Measurements from ENCODE around the gene CAPN12. TPM values are rescaled to one million over a fixed set of nuclear protein-coding genes. Genes with fewer than 3 reads are reported as not detected.
A peak's percentile ranks its signal among the peaks of the same experiment; 100 is the strongest.

Gene CAPN12
- total and polyA plus RNA-seq, 9 donors = 0.22 to 8.0 (median 3.1) TPM

- Histone ChIP-seq H3K36me3 (peaks cover 2% of the 10 kb centered on the region), H3K9me3 (no peaks in the 10 kb centered on the region), H3K4me1 (ENCODE audit: insufficient read depth) (peaks cover 11% of the 10 kb centered on the region), H3K27me3 (no peaks in the 10 kb centered on the region), H3K27ac (no peak overlapping the region), H3K4me3 (no peak overlapping the region)
- intact Hi-C loops (cut with DNase I) = loop anchor here in 1 of 4 donors (5.0 kb wide), 1 partner anchor 71 kb away; no protein-coding TSS in a partner anchor
- DNase-seq = peak in 1 of 5 donors; percentile 19
- no peak for TF ChIP-seq POLR2A (IDR thresholded peaks at IDR 0.05)
- no peak for TF ChIP-seq EP300 (IDR thresholded peaks at IDR 0.05)
- TF ChIP-seq, protein P1, sequence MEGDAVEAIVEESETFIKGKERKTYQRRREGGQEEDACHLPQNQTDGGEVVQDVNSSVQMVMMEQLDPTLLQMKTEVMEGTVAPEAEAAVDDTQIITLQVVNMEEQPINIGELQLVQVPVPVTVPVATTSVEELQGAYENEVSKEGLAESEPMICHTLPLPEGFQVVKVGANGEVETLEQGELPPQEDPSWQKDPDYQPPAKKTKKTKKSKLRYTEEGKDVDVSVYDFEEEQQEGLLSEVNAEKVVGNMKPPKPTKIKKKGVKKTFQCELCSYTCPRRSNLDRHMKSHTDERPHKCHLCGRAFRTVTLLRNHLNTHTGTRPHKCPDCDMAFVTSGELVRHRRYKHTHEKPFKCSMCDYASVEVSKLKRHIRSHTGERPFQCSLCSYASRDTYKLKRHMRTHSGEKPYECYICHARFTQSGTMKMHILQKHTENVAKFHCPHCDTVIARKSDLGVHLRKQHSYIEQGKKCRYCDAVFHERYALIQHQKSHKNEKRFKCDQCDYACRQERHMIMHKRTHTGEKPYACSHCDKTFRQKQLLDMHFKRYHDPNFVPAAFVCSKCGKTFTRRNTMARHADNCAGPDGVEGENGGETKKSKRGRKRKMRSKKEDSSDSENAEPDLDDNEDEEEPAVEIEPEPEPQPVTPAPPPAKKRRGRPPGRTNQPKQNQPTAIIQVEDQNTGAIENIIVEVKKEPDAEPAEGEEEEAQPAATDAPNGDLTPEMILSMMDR (IDR thresholded peaks at IDR 0.05) = no peak
- WGBS, 3 donors = 72 to 83% (median 75%) methylated on average over 10 of the region's 10 CpGs
Observed at GRCh38 chr19:38722947-38723605, 21.2 kb downstream of the CAPN12 start.

DNA sequence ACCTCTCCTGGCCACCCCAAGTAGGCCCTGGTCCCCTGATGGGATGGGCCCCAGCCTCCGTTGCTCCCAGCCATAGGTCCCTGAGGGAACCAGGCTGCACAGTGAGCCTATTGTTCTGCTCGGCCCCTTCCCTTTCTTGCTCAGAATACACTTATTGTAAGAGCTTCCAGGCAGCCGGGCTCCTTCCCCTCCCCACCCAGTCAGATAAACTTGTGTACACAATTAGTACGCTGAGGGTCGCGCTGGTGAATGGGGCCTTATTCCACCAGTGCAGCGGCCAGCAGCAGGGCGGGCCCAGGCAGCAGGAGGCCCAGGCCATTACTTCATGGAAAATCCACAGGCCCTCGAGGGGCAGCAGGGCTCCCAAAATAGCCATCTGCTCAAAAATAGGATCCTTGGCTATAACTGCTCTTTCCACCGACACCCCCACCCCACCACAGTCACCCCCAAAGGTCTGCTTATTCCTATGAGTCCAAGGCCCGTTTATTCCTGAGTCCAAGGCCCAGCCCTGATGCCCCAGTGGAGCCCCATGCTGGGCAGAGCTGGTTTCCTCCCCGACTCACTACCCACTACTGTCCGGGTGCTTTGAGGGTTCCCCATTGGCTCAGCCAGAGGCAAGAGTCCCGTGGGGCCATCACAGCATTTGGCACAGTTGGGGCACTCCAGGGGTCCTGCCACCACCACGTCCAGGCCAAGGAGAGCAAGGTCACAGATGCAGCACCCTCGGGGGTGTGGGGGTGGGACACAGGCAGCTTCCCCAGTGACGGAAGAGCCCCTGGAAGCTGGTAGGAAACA is 22.1 kb downstream of the CAPN12 start:
- TF ChIP-seq EP300 (IDR thresholded peaks at IDR 0.05) (no peak), POLR2A (IDR thresholded peaks at IDR 0.05) (no peak)
- TF ChIP-seq, protein P1 (IDR thresholded peaks at IDR 0.05) = no peak
- intact Hi-C loops (cut with DNase I) = loop anchor here in 1 of 4 donors (5.0 kb wide), 1 partner anchor 70 kb away; no protein-coding TSS in a partner anchor
- DNase-seq = peak in 1 of 5 donors; percentile 23
- Histone ChIP-seq H3K4me3 (no peak overlapping the region), H3K27ac (no peak overlapping the region), H3K36me3 (peaks cover 2% of the 10 kb centered on the region), H3K9me3 (no peaks in the 10 kb centered on the region), H3K4me1 (ENCODE audit: insufficient read depth) (peaks cover 5% of the 10 kb centered on the region), H3K27me3 (no peaks in the 10 kb centered on the region)
- 47 to 60% (median 55%) methylated on average over 16 to 17 of the region's 17 CpGs for WGBS, 3 donors

- H3K36me3 ChIP-seq = peaks cover 2% of the 10 kb centered on the region
- H3K4me3 ChIP-seq = no peak overlapping the region
- DNase-seq = no peak
- TF ChIP-seq POLR2A (IDR thresholded peaks at IDR 0.05) = no peak
- TF ChIP-seq EP300 (IDR thresholded peaks at IDR 0.05) = no peak
- TF ChIP-seq, protein P1 (IDR thresholded peaks at IDR 0.05) = no peak
- intact Hi-C loops (cut with DNase I) = loop anchor here in 1 of 4 donors (5.0 kb wide), 1 partner anchor 69 kb away; no protein-coding TSS in a partner anchor
- peaks cover 3% of the 10 kb centered on the region for H3K4me1 ChIP-seq (ENCODE audit: insufficient read depth)
- 89 to 93% (median 90%) methylated on average over 20 of the region's 20 CpGs for WGBS, 3 donors
- no peaks in the 10 kb centered on the region for H3K9me3 ChIP-seq
- H3K27me3 ChIP-seq = no peaks in the 10 kb centered on the region
- H3K27ac ChIP-seq = no peak overlapping the region
Observed at GRCh38 chr19:38721496-38721895, 22.8 kb downstream of the CAPN12 start.

DNA sequence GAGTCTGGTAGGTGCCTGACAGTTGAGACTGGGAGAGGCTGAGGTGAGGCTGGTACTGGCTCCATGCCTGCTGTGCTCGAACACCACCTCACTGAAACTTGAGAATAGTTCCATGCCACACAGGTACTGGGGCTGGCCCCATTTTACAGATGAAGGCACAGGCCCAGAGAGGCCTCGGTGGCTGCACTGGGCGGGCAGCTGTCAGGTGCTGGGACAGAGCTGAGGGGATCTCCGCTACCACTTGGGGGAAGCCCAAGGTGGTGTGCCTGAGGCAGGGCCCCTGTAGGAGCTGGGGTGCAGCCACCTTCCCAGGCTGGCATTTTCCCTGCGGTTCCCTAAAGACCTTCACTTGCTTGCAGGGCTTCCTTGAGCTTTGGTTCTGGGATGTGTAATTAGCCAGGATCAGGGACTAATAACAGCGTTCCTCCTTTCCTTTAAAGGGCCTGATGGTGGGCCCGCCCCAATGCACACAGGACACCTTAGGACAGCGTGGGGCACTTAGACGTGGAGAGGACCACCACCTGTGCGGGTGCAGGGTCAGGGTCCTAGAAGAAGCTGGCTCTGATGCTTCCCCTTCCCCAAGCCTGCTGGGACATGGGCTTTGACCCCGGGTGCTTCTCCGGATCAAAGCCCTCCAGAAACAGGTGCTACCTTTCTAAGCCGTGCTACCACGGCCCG is 23.6 kb downstream of the CAPN12 start:
- DNase-seq = no peak
- H3K4me3 ChIP-seq = no peak overlapping the region
- intact Hi-C loops (cut with DNase I) = loop anchor here in 1 of 4 donors (5.0 kb wide), 1 partner anchor 68 kb away; no protein-coding TSS in a partner anchor
- peaks cover 3% of the 10 kb centered on the region for H3K4me1 ChIP-seq (ENCODE audit: insufficient read depth)
- TF ChIP-seq, protein P1 (IDR thresholded peaks at IDR 0.05) = no peak
- TF ChIP-seq POLR2A (IDR thresholded peaks at IDR 0.05) (no peak), EP300 (IDR thresholded peaks at IDR 0.05) (no peak)
- H3K36me3 ChIP-seq = no peaks in the 10 kb centered on the region
- 90 to 91% (median 91%) methylated on average over 15 of the region's 15 CpGs for WGBS, 3 donors
- H3K27ac ChIP-seq = no peak overlapping the region
- H3K9me3 ChIP-seq = no peaks in the 10 kb centered on the region
- H3K27me3 ChIP-seq = no peaks in the 10 kb centered on the region
